Kidney (tissue), 14 donors: Measurements from ENCODE around the gene MRRF. TPM values are rescaled to one million over a fixed set of nuclear protein-coding genes. Genes with fewer than 3 reads are reported as not detected.
"Not testable (repeated sequence)": the region's sequence is repeated elsewhere in the genome, so short reads cannot be mapped to it uniquely, and the experiment has no call there.

Experiments used
- DNase-seq, 5 donors: peaks; one replicate each; pipeline ENCODE4 v3.0.0-alpha.2; 2013 to 2020
- FAIRE-seq: peaks from 2 replicates; lab custom pipeline; 2012; peaks lifted over from hg19 to GRCh38; lab: Jason Lieb, UNC
- H3K27ac ChIP-seq, 2 donors: one replicate each; pipeline ENCODE4 v1.7.0; 2013; ENCODE audit warnings: low read depth in 2 of 2, low read length in 2 of 2, inconsistent platforms in 1 of 2
- H3K27me3 ChIP-seq: one replicate; pipeline ENCODE4 v1.7.1; 2013; ENCODE audit warnings: low read length, inconsistent platforms; ENCODE audit not compliant: control insufficient read depth, insufficient read depth
- H3K36me3 ChIP-seq, 3 donors: one replicate each; pipeline versions ENCODE4 v1.7.0 to v1.7.1; 2013; ENCODE audit warnings: low read length in 3 of 3, control low read depth in 1 of 3, inconsistent platforms in 1 of 3; ENCODE audit not compliant: insufficient read depth in 3 of 3, control insufficient read depth in 2 of 3
- H3K4me1 ChIP-seq, 3 donors: one replicate each; pipeline versions ENCODE4 v1.7.0 to v1.7.1; 2013; ENCODE audit warnings: low read length in 3 of 3, inconsistent platforms in 1 of 3, low read depth in 1 of 3; ENCODE audit not compliant: control insufficient read depth in 2 of 3, insufficient read depth in 2 of 3
- H3K4me3 ChIP-seq, 3 donors: one replicate each; pipeline versions ENCODE4 v1.7.0 to v1.8.1; 2013; ENCODE audit warnings: low read length in 3 of 3, control low read depth in 1 of 3, inconsistent platforms in 1 of 3
- H3K9ac ChIP-seq, 3 donors: one replicate each; pipeline versions ENCODE4 v1.7.0 to v1.7.1; 2013; ENCODE audit warnings: low read length in 3 of 3, control low read depth in 1 of 3, inconsistent platforms in 1 of 3
- H3K9me3 ChIP-seq, 3 donors: one replicate each; pipeline versions ENCODE4 v1.7.0 to v1.7.1; 2013; ENCODE audit warnings: low read length in 3 of 3, control low read depth in 1 of 3, inconsistent platforms in 1 of 3; ENCODE audit not compliant: control insufficient read depth in 2 of 3, insufficient read depth in 1 of 3
- intact Hi-C: fragments of 100-400 bp; cut with DNase I; formaldehyde crosslinking; loops from one replicate; pipeline ENCODE4 v1.11.1; 2022
- polyA plus RNA-seq: library from polyadenylated mRNA; stranded (reverse); fragments of 350-450 nt; fragmentation: Illumina TruSeq; extraction: RNeasy Lipid Tissue Mini Kit (QIAGEN cat#74804); gene quantifications from one replicate; pipeline ENCODE4 v1.2.3, GENCODE V29; 2014; ENCODE audit warnings: low read depth, low replicate concordance; ENCODE audit not compliant: insufficient read depth
- total RNA-seq: library from RNA; stranded (reverse); fragmentation: NEBNext Ultra II Directional; extraction: Animal tissue kit (Norgen Biotek cat#: 25700); gene quantifications from one replicate; pipeline ENCODE4 v1.2.1, GENCODE V29; 2021
- TF ChIP-seq, protein P1 (sequence below): IDR thresholded peaks from 3 replicates; pipeline ENCODE4 v1.5.1; 2012; ENCODE audit warnings: mild to moderate bottlenecking, moderate library complexity, borderline replicate concordance; ENCODE audit not compliant: insufficient read depth; ENCODE audit errors: extremely low read depth
- donor health status: control.
- donor health status: control.
- donor health status: control.
- donor health status: control.
- donor health status: control.
- donor health status: DM: yes; HTN: yes; CAD: no.
- donor health status: Normal renal cell carcinoma (clear cell type).

MRRF gene
- total and polyA plus RNA-seq, 2 donors from 2014 or later: 38.8 to 44.9 TPM

DNA sequence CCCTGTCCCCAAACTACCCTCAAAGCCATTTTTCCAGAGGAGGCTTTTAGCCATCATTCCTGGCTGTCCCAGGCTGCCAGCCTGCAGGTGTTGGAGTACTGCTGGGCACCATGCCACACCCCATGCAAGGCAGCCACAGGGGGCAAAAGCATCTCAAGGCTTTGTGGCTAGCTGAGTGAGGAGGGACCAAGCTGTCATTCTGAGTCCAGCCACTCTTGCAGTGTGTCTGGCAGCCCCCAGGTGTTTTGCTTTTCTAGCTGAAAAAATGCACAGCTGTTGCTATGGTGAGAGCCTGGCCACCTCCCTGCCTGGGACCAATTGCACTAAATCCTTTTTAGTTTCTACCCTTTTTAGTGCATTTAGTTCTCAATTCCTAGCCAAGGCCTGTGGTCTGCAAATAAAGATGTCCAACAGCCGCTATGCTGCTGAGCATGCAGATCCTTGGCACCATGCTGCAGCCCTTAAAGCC, 55.8 kb downstream of the MRRF start:
- peak in 1 of 5 donors; percentile 42 for DNase-seq
- Histone ChIP-seq H3K27me3 (no peaks in the 10 kb centered on the region), H3K36me3 (peaks cover 2 to 26% (median 22%) of the 10 kb centered on the region in 3 donors), H3K27ac (no peak overlapping the region), H3K4me1 (no peaks in the 10 kb centered on the region), H3K4me3 (no peak overlapping the region), H3K9ac (no peak overlapping the region), H3K9me3 (no peaks in the 10 kb centered on the region)
- FAIRE-seq: no peak
- intact Hi-C loops: no loop called here
- TF ChIP-seq, protein P1, sequence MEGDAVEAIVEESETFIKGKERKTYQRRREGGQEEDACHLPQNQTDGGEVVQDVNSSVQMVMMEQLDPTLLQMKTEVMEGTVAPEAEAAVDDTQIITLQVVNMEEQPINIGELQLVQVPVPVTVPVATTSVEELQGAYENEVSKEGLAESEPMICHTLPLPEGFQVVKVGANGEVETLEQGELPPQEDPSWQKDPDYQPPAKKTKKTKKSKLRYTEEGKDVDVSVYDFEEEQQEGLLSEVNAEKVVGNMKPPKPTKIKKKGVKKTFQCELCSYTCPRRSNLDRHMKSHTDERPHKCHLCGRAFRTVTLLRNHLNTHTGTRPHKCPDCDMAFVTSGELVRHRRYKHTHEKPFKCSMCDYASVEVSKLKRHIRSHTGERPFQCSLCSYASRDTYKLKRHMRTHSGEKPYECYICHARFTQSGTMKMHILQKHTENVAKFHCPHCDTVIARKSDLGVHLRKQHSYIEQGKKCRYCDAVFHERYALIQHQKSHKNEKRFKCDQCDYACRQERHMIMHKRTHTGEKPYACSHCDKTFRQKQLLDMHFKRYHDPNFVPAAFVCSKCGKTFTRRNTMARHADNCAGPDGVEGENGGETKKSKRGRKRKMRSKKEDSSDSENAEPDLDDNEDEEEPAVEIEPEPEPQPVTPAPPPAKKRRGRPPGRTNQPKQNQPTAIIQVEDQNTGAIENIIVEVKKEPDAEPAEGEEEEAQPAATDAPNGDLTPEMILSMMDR: no peak

DNA sequence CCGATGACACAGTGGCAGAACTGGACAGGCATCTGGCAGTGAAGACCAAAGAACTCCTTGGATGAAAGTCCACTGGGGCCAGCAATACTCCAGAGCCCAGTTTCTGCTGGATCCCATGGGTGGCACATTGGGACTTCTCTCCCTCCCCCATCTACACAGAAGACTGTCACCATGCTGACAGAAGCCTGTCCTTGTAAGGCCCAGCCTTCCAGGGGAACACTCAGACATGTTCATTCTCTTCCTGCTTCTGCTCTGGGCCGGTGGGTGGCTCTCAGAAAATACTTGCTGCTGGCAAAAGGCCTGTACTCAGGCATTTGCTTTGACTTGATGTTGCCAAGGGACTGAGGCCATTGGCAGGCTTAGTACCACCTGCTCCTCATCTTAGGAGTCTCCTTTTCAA, 57.9 kb downstream of the MRRF start:
- Histone ChIP-seq H3K27ac (no peak overlapping the region), H3K4me1 (no peaks in the 10 kb centered on the region), H3K36me3 (peaks cover 2 to 26% (median 22%) of the 10 kb centered on the region in 3 donors), H3K9ac (no peak overlapping the region), H3K27me3 (no peaks in the 10 kb centered on the region), H3K4me3 (no peak overlapping the region), H3K9me3 (no peaks in the 10 kb centered on the region)
- TF ChIP-seq, protein P1: no peak
- FAIRE-seq (no peak), DNase-seq (no peak)
- intact Hi-C loops: no loop called here

- H3K4me3 ChIP-seq, DNase-seq, H3K27me3 ChIP-seq, FAIRE-seq, H3K27ac ChIP-seq, intact Hi-C loops, H3K9ac ChIP-seq, H3K9me3 ChIP-seq, H3K4me1 ChIP-seq: not testable (repeated sequence)
- peaks cover 2 to 28% (median 20%) of the 10 kb centered on the region in 3 donors for H3K36me3 ChIP-seq
Measured at GRCh38 chr9:122324665-122325064, 60.0 kb downstream of the MRRF start.

- peaks cover 2 to 28% (median 20%) of the 10 kb centered on the region in 3 donors for H3K36me3 ChIP-seq
- no peak for FAIRE-seq
- intact Hi-C loops: no loop called here
Measured at GRCh38 chr9:122325124-122325523, 60.4 kb downstream of the MRRF start.

More at GRCh38 chr9:122325124-122325523, 60.4 kb downstream of the MRRF start:
- Histone ChIP-seq H3K4me1 (no peaks in the 10 kb centered on the region), H3K9me3 (no peaks in the 10 kb centered on the region), H3K9ac (no peak overlapping the region), H3K27me3 (no peaks in the 10 kb centered on the region), H3K4me3 (no peak overlapping the region), H3K27ac (no peak overlapping the region)
- peak in 2 of 5 donors; percentile 24 to 51 for DNase-seq
- TF ChIP-seq, protein P1: no peak
